ENCODE measurements around the gene GATB.

GATB gene

GRCh38 chr4:151641983-151642382, 118.8 kb downstream of the GATB start:
- no peak for DNase-seq

- DNase-seq = no peak
Measured at GRCh38 chr4:151641167-151641566, 119.6 kb downstream of the GATB start.

- DNase-seq = no peak
Measured at GRCh38 chr4:151640381-151640780, 120.4 kb downstream of the GATB start.

- DNase-seq = no peak
Measured at GRCh38 chr4:151638295-151638858, 122.4 kb downstream of the GATB start.

GRCh38 chr4:151631349-151631748, 129.5 kb downstream of the GATB start:
- DNase-seq = no peak

GRCh38 chr4:151629097-151629783, 131.6 kb downstream of the GATB start:
- DNase-seq = no peak

- DNase-seq = no peak
Measured at GRCh38 chr4:151628001-151628608, 132.7 kb downstream of the GATB start.

- no peak for DNase-seq
Measured at GRCh38 chr4:151627491-151627890, 133.3 kb downstream of the GATB start.

- DNase-seq = no peak
Measured at GRCh38 chr4:151626751-151627150, 134.1 kb downstream of the GATB start.

GRCh38 chr4:151626228-151626627, 134.6 kb downstream of the GATB start:
- DNase-seq = no peak

- no peak for DNase-seq
Measured at GRCh38 chr4:151624626-151625565, 135.9 kb downstream of the GATB start.

Measured in activated naive CD4-positive, alpha-beta T cell (primary cell).